HG02571 (cell line): ENCODE measurements around the gene ITGBL1.
"Not testable (repeated sequence)": the region's sequence is repeated elsewhere in the genome, so short reads cannot be mapped to it uniquely, and the experiment has no call there.

ENCODE experiments used
- ATAC-seq: cut with Tn5 transposase; IDR thresholded peaks from one replicate; pipeline ENCODE4 v1.9.1; 2021; ENCODE audit warnings: mild to moderate bottlenecking, moderate library complexity; ENCODE audit not compliant: unreplicated experiment

The ITGBL1 gene

DNA sequence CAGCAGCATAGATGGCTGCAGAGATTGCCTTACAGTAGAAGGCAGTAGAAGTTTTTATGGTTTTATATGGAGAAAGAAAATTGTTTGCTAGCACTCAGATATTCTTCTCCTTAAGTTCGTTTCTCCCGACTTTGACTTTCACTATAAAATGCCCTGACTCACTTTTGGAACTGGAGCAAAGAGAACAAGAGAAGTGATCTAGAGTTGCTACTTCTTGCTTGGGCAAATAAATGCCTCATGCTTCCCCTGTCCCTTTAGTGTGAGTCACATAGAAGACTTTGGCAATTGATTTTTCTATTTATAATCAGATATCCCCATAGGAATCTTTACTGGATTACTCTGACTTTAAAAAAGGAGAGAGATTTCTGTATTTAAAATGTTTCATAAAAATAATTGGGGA, 46.9 kb downstream of the ITGBL1 start:
- ATAC-seq: no peak

DNA sequence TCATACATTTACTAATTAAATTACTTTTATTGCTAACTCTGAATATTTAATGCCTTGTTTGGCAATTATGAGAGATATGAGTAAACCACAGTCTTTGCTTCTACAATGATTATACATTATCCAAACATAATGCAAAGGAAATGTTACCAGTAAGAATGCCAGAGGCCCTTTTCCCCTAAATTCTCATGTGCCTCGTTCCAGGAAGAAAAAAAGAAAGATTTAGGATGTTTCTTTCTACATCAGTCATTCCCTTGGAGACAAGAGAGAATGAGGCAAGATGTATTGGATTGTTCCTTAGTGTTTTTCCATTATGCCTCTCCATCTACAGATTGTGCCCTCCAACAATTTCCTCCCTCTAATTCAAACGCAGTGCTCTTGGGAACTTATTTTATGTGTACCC, 50.1 kb downstream of the ITGBL1 start:
- ATAC-seq: no peak

DNA sequence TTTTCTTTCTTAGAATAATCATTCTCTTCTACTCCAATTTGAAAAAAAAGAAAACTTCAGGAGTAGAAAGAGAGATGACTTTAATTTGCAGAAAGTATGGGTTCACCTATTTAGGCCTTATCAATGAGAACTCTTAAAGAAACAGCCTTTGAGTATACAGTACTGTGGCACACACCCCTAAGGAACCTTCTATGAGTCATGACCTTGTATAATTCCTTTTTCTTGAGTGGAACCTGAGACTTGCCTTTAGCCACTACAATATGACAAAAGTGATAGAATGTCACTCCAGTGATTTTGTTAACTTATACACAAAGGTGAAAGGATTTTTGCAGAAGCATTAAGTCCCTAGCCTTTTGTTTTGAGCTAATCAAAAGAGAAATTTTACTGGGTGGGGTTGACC, 58.7 kb downstream of the ITGBL1 start:
- ATAC-seq: no peak

DNA sequence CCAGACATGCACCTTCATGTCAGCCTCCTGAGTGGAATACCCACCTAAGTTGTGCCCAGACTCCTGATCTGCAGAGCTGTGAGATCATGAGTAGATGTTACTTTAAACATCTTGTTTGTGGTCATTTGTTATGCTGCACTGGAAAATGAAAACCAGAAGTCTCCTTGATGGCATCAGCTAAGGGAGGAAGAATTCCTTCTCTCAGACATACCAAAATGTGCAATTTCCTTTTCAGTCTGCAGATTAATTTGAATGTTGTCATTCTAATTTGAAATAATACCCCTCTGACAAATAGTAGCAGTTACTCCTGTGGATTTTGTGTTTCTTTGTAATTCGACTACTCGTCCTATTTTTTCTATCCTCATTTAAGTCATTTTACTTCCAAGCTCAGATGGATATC, 59.3 kb downstream of the ITGBL1 start:
- no peak for ATAC-seq

DNA sequence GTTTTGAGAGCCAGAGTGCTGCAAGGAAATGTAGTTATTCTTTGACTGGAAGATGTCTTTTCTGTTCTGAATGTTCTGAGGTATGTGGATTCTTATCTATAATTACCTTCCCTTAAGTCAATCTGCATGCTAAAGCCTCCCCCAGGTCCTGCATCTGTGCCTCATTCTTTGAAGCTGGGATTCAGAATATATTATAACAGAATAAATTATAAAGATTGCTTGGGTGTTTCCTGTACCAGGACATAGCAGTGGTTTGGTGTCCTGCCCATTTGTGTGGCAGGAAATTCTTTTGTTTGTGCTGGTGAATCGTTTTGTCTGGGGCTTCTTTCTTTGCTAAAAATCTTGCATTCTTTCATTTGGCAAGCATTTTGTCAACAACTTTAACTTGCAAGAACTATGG, 60.2 kb downstream of the ITGBL1 start:
- ATAC-seq: no peak

DNA sequence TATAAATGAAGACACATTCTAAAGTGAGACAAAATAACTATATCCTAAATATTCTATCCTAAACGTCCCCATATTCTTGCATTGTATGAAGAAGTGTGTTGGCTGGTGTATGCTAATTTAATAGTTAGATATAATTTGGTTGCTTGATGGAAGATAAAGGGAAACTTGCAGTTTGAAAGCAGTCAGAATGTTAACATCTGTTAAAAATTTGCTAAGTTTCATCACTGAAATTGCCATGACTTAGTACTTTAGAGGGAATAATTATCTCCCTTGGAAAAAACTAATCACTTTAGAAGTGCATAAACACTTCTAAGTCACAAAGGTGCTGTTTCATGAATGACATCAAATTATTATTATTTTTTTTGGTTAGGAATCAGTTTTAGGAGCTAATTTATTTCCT, 61.6 kb downstream of the ITGBL1 start:
- no peak for ATAC-seq

DNA sequence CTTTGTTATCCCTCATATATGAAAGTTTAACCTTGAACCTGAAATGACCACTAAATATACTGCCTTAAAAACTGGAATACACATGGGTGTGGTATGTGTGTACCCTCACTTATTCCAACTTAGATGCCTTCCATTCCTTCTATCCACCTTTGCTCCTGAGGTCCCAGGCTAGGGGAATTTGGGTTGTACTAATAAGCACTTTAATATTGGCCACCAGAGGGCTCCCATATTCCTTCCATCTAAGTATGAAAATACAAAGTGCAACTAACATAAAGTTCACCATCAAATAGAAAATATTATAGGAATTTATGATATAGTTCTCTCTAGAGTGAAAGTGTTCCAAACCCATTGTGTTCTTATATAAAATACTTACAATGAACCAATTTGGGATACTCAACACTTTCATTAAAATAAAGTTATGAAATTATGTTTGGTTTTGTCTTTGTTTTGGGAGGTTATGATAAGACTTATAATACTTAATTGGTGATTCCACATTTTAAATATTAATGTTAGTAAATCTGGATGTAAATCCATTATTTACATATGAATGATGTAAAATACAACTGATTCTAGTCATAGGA, 62.3 kb downstream of the ITGBL1 start:
- no peak for ATAC-seq

DNA sequence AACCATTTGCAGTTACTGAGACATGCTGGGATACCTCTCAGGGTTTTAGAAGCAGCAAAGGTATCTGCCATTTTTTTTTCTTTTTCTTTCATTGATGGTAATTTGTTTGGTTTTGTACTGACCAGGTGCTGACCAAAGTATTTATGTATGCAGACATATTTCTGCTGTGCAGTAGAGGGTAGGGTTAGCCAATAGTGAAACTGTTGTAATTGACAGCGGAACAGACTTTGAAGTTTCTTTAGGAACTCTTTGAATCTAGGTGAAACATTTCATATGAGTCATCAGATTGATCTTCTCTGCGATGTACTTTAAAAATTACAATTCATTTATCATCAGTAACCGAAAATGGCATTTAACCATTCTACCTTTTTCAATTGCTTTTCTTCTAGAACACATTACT, 63.0 kb downstream of the ITGBL1 start:
- ATAC-seq: no peak

DNA sequence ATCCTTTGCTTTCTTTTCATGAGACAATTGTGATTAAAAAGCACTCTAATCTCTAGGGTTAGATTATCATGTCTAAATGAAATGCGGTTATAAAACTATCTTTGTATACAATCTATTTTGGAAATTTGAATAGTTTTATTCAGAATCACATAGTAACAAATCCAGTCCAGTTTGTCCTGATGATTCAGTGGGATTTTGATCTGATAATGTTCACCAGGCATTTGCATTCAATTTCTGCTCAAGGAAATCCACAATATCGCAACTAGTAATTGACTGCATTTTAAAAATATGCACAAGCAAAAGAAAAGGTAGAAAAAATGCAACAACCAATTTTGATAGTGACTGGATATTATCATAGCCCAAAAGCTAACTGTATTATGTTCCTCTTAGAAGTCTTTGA, 63.8 kb downstream of the ITGBL1 start:
- ATAC-seq: no peak

DNA sequence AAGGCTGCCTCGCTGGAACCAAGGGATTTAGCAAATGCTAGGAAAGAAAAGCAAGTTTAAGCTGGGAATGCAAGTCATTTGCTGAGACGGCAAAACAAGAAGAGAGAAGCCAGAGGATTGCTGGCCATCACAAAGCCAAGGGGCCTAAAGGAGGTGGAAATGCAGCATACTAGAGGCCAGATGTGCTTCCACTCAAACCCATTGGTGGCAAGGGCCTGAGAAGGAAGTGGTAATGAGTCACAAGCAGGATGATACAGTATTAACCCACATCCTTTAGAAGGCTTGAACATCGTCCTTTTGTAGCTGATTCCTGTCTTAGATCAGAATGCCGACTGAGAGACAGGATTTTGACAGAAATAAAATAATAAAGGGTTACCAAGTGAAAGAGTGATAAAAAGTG, 68.2 kb downstream of the ITGBL1 start:
- no peak for ATAC-seq

DNA sequence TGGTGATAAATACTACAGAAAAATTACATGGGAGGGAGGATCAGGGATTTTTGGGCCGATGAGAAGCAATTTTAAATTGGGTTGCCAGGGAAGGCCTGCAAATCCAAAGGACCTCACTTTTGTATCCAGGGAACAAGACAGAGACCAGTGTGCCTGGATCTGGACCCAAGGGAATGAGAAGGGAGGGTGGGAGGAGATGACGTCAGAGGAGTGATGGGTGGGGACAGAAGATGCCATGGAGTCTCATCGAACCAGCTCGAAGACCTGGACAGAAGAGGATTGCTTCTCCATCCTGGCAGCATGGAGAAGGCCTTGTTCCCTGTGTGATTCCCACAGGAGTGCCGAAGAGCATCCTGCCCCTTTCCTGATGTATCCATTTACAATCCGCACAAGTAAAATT, 68.9 kb downstream of the ITGBL1 start:
- ATAC-seq: no peak

DNA sequence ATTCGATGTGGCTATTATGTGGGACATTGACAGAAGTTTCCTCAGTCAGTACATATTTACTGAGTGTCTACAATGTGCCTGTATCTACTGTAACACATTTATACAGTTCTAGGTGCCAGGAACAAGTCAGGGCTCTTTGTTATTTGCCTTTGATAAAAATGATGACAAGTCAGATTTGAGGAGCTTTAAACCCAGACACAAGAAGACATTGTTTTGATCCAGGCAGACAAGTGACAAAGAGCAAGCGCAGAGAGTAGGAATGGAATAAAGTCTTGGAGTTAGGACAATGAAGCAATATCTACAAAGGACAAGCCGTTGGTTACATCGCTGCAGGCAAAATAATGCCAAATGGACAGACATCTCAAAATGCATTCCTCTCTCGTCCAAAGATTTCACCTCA, 70.1 kb downstream of the ITGBL1 start:
- no peak for ATAC-seq

DNA sequence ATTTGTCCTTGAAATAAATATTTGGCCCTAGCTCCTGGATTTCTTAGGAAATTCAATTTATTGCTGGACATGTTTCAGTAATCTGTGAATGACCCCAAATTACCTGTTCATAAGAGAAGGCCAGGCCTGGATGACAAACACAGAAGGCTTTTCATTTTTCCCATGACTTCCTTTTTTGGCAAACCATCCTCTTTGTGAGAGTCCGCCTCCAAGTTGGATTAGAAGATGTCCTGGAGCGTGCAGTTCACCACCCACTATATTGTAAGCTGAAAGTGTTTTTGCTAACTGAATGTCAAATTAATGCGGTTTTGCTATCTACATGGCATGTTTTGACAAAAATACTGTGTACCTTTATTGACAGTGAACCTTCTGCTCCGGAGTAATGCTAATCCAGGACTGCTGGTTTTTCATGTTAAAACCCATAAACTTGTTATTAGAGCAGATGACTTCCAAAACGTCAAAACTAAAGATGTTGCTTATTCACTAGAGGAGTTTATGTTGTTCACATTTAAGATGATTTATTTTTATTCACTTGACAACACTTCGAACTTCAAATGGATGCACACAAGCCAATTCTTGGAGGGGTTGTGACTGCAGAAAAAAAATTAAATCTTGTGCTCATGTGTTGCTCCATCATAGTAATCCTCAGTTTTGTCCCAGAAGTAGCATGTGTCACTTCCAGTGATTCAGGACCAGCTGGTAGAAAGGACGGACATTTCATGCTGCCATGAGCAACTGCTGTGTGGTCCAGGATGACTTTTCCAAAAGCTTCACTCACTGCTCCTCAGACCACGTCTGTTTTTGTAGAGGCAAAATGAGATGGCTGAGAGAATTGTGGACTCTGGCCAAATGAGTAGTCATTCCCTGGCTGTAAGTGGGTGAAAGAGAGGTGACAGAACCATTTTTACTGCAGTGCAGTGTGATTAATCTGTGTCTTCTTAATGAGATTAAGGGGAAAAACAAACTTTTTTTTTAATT, 71.0 kb downstream of the ITGBL1 start:
- no peak for ATAC-seq

DNA sequence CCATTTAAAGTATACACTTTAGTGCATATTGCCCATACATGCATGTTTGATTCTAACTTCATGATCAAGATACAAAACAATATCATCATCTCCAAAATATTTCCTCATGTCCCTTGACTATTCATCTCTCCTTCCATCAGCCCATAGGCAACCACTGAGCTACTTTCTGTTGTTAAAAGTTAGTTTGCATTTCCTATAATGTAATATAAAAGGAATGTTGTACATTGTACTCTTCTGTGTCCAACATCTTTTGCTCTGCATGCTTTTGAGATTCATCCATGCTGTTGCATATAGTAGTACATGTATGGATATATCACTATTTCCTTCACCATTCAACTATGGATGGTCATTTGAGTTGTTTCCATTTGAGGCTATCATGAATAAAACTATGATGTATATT, 74.7 kb downstream of the ITGBL1 start:
- no peak for ATAC-seq

DNA sequence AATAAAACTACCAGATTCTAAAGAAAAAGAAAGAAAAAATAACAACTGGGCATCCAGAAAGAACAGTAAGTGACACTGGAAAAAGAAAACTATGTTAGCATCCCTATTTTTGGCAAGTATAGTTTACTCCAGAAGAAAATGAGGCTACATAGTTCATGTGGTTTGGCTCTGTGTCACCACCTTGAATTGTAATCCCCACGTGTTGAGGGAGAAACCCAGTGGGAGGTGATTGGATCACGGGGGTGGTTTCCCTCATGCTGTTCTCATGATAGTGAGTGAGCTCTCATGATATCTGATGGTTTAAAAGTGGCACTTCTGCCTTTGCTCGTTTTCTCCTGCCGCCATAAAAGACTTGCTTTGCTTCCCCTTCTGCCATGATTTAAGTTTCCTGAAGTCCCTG, 76.9 kb downstream of the ITGBL1 start:
- no peak for ATAC-seq

DNA sequence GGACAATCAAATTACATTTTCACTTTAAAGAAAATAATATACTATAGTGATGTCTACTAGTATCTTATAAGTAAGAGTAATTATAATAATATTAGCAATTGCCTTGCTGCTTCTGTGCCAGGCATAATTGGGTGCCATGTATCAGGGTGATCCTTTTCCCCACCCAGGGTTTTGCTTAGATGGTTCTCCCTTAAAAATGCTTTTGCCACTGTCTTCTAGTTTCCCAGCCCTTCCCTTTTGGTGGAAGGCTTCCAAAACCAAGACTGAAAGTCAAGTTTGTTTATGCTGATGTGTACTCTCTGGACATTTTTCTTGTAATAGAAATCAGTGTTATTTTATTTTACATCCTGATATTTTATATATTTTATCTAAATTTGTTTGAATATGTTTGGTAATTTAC, 77.8 kb downstream of the ITGBL1 start:
- no peak for ATAC-seq

DNA sequence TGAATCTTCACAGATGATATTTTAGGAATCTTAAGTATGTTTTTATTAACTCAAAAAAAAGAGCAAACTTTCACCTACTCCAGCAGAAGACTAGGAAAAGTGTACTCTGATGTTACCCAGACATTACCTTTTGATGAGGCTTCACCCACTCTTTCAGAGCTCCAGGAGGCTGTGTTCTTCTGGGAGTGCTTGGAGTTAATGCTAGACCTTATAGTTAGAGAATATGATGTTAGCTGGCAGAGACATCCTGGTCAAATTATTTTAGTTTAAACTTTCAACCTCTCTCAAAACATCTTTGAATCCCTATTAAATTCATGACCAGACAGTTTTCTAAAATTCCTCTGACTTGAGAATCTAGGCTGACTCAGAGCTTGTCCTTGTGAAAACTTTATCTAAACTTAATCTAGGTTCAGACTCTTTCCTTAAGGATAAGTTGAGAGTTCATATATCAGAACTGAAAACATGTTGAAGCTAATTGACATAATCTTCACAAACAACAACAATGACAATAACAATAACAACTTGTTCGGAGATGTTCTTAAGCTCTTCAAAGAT, 82.8 kb downstream of the ITGBL1 start:
- ATAC-seq: no peak

DNA sequence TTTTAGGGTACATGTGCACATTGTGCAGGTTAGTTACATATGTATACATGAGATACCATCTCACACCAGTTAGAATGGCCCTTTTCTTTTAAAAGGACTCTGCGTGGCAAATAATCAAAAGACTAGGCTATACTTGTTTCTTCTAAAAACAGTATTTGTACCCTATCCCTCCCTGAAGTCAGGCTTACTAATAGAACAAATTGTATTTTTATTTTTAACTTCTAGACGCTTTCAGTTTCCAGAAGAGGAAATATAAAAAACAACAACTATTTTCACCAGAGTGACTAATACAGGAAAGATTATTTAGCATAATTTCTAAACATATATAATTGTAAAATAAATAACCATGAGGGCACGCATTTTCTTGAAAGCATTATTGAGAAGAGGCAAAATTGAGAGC, 83.6 kb downstream of the ITGBL1 start:
- ATAC-seq: no peak

DNA sequence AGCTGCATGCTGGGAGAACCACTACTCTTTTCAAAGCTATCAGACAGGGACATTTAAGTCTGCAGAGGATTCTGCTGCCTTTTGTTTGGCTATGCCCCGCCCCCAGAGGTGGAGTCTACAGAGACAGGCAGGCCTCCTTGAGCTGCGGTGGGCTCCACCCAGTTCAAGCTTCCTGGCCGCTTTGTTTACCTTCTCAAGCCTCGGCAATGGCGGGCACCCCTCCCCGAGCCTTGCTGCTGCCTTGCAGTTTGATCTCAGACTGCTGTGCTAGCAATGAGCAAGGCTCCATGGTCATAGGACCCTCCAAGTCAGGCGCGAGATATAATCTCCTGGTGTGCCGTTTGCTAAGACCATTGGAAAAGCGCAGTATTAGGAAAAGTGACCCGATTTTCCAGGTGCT, 92.1 kb downstream of the ITGBL1 start:
- ATAC-seq: not testable (repeated sequence)

DNA sequence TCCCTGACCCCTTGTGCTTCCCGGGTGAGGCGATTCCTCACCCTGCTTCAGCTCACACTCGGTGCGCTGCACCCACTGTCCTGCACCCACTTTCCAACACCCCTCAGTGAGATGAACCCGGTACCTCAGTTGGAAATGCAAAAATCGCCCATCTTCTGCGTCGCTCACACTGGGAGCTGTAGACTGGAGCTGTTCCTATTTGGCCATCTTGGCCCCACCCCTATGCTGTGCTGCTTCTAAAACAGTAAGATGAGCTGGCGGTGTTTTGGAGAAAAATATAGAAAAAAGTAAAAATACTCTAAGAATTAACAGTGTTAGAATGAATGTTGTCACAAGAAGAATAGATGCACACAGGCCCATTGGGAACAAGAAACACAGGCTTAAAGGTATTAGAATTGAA, 92.5 kb downstream of the ITGBL1 start:
- no peak for ATAC-seq

DNA sequence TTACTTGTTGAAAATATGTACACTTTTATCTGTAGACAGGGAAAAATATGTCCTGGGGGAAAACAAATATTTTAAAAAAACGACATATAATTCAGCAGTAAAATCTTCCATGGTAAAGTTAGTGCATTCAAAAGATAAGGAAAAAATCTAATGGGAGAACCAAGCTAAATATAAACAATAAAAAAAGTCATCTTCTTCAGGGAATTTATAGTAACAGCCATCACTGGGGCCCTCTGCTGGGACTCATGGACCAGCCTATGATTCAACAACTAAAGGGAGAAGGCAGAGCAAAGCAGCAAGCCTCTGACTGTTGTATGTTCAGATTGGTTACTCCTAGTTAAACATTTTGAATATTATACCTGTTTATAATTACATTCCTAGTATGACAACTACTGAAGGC, 93.0 kb downstream of the ITGBL1 start:
- ATAC-seq: no peak

DNA sequence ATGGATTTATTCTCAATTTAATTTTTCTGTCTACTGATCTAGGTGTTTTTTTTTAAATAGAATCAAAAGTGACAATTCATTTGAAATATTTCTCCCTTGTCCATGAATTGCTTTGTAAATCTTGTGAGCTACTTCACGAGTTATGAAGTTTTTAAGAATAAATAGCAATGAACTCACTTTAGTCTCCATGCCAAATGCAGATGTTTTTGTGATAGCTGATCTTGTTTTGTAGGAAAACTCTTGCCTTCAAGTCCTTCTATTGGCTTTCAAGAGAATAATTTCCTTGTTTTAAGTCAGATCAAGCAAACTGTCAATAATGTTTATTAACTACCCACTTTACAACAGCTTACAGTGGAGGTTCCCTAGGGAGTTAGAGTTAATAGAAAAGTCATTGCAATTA, 99.8 kb downstream of the ITGBL1 start:
- no peak for ATAC-seq
